Measurements from ENCODE around the gene SMIM13.
"Not testable (repeated sequence)": the region's sequence is repeated elsewhere in the genome, so short reads cannot be mapped to it uniquely, and the experiment has no call there.

Gene SMIM13

GRCh38 chr6:11085758-11086435 lies 7.7 kb upstream of the SMIM13 start:
- DNase-seq = no peak

DNA sequence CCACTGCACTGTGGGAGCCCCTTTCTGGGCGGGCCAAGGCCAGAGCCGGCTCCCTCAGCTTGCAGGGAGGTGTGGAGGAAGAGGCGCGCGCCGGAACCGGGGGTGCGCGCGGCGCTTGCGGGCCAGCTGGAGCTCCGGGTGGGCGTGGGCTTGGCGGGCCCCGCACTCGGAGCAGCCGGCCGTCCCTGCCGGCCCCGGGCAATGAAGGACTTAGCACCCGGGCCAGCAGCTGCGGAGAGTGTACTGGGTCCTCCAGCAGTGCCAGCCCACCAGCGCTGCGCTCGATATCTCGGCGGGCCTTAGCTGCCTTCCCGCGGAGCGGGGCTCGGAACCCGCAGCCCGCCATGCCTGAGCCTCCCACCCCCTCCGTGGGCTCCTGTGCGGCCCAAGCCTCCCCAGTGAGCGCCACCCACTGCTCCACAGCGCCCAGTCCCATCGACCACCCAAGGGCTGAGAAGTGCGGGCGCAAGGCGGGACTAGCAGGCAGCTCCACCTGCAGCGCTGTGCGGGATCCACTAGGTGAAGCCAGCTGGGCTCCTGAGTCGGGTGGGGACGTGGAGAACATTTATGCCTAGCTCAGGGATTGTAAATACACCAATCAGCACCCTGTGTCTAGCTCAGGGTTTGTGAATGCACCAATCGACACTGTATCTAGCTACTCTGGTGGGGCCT lies 6.4 kb upstream of the SMIM13 start:
- not testable (repeated sequence) for DNase-seq

- DNase-seq = no peak
Measured at GRCh38 chr6:11089695-11090094, 3.9 kb upstream of the SMIM13 start.

DNA sequence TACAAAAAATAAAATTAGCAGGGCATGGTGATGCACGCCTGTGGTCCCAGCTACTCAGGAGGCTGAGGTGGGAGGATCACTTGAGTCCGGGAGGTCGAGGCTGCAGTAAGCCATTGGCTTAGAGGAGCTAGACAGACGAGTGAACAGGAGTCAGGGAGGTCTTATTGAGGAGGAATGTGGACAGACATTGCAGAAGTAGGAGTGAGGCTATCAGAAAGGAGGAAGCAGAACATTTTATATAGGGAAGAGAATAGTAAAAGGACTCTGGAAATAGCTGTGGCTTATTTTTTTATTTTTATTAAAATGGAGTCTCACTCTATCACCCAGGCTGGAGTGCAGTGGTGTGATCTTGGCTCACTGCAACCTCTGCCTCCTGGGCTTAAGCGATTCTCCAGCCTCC lies 2.5 kb upstream of the SMIM13 start:
- DNase-seq = not testable (repeated sequence)

DNA sequence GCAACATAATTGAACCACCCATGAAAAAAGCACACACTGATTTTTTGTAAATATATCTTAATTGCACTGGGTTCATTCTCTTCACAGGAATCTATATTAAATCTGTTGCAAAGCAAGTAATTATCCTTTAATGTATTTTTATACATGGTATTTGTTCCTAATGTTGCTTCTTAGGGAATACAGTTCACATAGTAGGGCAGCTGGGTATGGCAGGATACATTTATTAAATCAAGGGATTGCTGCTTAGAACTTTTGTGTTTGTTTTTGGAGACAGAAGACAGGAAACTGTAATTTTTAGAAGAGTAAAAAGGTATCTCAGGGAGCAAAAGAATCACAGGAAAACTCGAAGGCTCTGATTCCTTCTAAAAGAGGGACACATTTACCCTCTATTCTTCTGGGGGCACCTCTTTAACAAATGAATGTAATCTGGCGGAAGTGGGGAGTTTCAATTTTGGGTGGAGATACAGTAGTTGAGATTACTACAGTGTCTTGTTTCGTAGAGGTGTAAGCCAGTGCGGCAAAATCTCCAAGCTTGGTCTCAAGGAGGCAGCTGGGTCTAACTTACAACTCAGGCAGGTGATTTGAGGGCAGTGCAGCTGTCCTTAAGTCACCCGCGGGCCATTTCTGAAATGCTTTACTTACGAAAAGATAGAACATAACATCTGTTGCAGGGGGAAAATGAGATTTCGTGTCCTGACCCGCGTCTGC lies 812 bp upstream of the SMIM13 start:
- DNase-seq = no peak

DNA sequence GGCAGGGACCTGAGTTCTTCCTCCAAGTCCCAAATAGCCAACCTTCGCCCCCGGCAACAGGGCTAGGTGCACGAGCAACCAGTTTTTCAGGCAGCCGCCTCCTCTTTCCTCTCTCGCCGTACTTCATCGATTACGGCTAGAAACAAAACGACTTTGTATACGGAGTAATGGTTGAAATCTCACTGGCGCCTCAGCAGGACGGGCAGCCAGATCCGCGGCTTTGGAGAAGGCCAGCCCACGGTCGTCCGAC lies 333 bp upstream of the SMIM13 start:
- DNase-seq = no peak

- no peak for DNase-seq
Measured at GRCh38 chr6:11094411-11094851, 797 bp downstream of the SMIM13 start.

GRCh38 chr6:11094941-11095340 lies 1.3 kb downstream of the SMIM13 start:
- no peak for DNase-seq

GRCh38 chr6:11096109-11096508 lies 2.5 kb downstream of the SMIM13 start:
- no peak for DNase-seq

DNA sequence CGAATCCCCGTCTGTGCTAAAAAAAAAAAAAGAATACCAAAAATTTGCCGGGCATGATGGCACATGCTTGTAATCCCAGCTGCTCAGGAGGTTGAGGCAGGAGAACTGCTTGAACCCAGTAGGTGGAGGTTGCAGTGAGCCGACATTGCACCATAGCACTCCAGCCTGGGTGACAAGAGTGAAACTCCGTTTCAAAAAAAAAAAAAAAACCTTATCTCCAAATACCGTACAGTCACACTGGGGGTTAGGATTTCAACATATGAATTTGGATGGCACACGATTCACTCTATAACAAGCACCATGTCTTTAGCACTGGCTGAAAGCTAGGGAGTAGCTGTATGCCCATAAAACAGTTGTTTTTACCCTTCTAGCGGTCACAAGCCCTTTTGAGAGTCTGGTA lies 3.8 kb downstream of the SMIM13 start:
- no peak for DNase-seq

GRCh38 chr6:11098004-11098403 lies 4.4 kb downstream of the SMIM13 start:
- DNase-seq = no peak

DNA sequence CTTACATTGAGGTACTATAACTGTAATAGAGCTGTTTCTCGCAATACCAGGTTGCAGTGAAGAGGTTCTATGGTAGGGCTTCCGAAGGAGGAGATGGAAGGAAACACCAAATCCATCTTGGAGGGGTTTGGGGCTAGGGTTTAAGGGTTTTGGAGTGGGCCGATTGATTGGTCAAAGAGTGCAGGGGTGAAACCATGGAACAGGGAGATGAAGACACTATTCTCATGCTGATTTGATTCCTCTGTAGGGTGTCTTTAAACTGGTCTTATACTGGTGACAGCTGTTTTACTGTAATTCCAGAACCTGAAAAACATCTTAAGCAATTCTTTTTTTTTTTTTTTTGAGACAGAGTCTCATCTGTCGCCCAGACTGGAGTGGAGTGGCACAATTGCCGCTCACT lies 7.8 kb downstream of the SMIM13 start:
- no peak for DNase-seq

DNA sequence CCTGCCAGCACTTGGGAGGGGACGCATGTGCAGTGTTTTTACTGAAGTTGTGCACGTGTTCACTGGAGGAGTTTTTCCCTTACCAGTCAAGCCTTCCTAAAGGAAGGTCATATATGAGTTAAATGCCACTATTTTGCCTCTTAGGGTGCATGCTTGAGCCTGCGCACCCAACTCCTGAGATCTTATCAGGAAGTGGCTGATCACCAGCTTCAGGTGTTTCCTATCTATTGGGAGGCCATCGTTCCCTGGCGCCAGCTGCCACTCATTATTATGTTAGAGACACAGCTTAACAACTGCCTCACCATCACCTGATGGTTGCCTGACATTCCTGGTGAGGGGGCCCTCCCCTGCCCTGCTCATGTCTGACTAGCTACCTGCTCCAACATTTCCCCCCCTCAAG lies 9.4 kb downstream of the SMIM13 start:
- no peak for DNase-seq

- DNase-seq = no peak
Measured at GRCh38 chr6:11108726-11109125, 15.1 kb downstream of the SMIM13 start.

DNA sequence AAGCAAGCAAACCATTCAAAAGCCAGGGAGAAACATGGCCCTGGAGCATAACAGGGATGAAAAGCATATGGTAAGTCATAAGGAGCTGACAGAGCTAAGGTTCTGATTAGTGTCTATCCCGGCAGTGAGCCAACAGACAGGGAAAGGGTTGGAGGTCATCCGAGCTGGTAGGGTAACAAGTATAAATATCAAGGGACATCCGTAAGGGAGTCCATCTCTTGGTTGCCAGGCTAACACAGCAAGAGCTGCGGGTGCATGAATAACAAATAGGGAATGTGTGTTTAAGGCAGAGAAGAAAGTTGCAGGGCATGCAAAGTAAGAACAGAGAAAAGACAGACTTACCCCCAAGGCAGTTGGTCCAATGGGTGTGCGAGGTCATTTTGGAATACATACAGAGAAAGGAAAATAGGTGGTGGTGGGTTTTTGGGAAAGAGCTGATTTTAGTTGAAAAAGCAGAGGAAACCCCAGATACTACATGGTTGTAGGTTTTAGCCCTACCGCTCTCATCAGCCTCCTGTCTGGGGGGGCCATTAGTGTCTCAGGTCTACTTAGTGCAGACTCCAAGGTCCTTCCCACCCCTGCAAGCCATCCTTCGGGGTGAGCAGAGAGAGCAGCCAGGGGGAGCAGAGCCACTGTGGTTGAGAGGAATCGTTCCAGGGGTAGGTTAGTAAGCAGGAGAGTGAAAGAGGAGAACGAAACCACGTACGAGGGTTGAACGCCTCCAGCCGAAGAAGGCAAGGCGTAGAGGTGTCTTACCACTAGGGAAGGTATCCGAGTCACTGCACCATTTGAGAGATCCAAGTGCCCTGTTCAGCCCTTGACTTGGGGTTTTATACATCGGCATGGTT lies 17.5 kb downstream of the SMIM13 start, which contains the start of gene ERVFRD-1:
TSS of gene ERVFRD-1 (minus strand) at position 805 of the 848 bp plus-strand sequence. CDS start 6,415 bp downstream, outside the sequence.
- no peak for DNase-seq

GRCh38 chr6:11111769-11112437 lies 18.3 kb downstream of the SMIM13 start:
- no peak for DNase-seq

DNA sequence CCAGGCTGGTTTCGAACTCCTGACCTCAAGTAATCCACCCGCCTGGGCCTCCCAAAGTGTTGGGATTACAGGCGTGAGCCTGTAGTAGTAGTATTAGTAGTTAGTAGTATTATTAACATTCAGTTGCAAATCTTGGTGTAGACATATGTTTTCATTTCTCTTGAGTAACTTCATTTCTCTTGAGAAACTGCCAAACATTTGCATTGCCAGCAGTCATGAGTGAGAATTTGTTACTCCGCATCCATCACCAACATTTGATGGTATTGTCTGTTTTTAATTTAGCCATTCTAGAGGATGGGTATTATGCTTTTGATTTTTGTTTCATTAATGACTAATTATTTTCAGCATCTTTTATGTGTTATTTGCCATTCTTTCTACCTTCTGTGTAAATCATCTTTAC lies 19.4 kb downstream of the SMIM13 start:
- DNase-seq = no peak

DNA sequence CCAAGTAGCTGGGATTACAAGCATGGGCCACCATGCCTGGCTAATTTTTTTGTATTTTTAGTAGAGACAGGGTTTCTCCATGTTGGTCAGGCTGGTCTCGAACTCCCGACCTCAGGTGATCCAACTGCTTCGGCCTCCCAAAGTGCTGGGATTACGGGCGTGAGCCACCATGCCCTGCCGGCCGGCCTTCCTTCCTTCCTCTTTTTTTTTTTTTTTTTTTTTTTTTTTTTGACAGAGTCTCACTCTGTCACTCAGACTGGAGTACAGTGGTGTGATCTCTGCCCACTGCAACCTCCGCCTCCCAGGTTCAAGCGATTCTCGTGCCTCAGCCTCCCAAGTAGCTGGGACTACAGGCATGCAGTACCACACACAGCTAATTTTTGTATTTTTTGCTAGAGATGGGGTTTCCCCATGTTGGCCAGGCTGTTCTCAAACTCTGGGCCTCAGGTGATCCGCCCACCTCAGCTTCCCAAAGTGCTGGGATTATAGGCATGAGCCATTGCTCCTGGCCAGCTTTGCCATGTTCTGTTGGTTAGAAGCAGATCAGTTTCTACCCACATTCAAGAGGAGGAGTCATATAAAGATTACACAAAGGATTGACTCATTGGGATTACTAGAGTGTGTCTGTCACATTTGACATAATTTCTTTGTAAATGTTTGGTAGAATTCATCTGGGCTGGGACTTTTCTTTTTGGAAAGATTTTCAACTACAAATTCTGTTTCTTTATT lies 22.3 kb downstream of the SMIM13 start:
- not testable (repeated sequence) for DNase-seq

DNA sequence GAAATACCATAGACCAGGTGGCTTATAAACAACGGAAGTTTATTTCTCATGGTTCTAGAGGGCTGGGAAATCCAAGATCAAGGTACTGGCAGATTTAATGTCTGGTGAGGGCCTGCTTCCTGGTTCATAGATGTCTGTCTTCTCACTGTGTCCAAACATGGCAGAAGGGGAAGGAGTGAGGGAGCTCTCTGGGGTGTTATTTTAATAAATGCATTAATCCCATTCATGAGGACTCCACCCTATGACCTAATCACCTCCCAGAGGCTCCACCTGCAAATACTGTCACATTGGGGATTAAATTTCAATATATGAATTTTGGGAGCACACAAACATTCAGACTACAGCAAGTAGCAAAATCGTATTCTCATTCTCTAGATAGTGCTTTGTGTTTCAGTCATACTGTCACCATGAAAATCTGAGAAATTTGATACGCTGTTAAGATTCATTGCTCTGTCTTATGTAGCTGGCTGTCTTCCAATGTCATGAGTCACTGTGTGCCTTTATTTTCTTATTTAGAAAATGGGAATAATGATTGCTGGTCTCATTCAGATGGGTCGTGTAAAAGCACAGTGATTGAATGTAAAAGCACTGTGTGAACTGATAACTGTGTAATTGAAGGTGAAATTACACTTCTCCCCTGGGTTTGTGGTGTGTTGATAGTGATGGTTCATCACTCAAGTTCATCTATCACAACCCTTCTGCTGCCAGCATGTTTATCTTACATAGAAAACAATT lies 26.8 kb downstream of the SMIM13 start:
- DNase-seq = no peak

DNA sequence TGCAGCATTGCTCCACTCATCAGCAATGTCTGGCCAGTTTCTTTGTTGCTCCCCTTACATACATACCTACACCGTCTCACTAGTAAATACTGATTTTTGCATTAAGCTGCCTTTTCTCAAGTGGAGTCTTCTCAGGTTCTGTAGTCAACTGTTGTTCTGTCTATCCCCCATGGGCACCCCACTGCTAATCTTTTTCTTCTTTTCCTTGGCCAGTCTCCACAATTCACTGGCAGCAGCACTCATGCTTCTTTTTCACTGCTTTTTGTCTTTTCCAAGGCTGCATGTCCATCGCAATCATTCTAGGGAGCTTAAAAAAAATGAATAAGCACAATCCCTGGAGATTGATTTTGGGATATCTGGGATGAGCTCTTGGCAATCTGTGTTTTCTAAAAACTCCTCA lies 28.2 kb downstream of the SMIM13 start:
- DNase-seq = no peak

- no peak for DNase-seq
Measured at GRCh38 chr6:11122380-11122779, 28.7 kb downstream of the SMIM13 start.

All from NCI-H187 treated with DMSO at 0.1 percent for 48 hours (cell line).